ENCODE results near the gene VMP1. TPM values are rescaled to one million over a fixed set of nuclear protein-coding genes. Genes with fewer than 3 reads are reported as not detected.

VMP1 gene
- polyA plus RNA-seq, 2 of the 4 experiments (the other 2 are of a cell fraction), result 395 to 726 TPM

DNA sequence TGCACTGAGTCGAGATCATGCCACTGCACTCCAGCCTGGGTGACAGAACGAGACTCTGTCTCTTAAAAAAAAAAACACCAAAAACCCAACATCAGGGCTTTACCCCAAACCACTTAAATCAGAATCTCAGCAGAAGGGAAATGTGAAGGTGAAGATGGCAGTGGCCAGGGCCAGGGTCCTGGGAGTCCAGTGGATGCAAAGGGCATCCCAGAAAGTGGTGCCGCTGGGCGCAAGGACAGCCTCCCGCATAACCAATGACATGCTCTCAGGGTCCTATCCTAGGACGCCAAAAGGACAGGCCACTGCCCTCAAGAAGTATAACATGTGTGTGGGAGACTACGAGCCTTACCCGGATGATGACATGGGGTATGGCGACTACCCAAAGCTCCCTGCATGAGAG, 177.4 kb downstream of the VMP1 start:
- ATAC-seq (no peak), DNase-seq (ENCODE audit: low read depth in 1 of 2, low spot score in 1 of 2) (no peak)
- CTCF ChIA-PET, result interaction anchor here (0.6 to 1.1 kb wide), 2 partner anchors 26 to 38 kb away, joined by 3 to 7 read pairs; no protein-coding TSS in a partner anchor

DNA sequence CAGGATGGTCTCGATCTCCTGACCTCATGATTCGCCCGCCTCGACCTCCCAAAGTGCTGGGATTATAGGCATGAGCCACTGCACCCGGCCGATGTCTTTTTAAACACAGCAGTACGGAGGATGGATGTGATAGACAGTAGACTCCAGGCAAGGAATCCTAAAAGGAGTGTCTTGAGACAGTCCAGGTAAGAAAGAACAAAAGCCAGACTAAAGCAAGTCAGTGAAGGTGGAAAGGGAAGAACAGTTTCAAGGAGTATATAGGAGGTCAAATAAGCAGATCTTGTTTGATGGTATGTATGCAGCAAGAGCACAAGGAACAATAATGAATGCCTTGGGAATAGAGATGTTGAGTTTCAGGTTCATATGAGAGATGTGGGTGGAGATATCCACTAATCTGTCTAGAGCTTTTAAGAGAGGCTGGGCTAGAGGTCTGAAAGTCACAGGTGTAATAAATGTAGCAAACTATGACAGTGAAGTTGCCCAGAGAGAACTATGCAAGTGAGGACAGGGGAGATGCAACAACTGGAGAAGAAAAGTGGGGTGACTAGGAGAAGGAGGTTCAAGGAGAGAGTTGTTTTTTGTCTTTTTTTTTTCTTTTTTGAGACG, 180.8 kb downstream of the VMP1 start:
- POLR2A ChIA-PET, result no interaction called here
- H3K27ac ChIP-seq, result no peak overlapping the region
- TF ChIP-seq EHMT2 (IDR thresholded peaks at IDR 0.05; ENCODE audit: low read depth) (no peak), JUN (IDR thresholded peaks at IDR 0.05) (no peak), RAD21 (conservative IDR thresholded peaks at IDR 0.05 in 1 of 2, IDR thresholded peaks at IDR 0.05 in 1 of 2) (no peak), HEYL (CRISPR knock-in tag; IDR thresholded peaks at IDR 0.05) (no peak), RCOR1 (IDR thresholded peaks at IDR 0.05; ENCODE audit: low read depth, low read length) (no peak), CBX2 (IDR thresholded peaks at IDR 0.05; ENCODE audit: borderline replicate concordance, low read depth) (no peak), PHF8 (IDR thresholded peaks at IDR 0.05; ENCODE audit: borderline replicate concordance, low read depth) (no peak), RNF2 (IDR thresholded peaks at IDR 0.05; ENCODE audit: borderline replicate concordance, low read depth) (no peak), BHLHE40 (IDR thresholded peaks at IDR 0.05; ENCODE audit: low read depth, low read length) (no peak), FOSB (CRISPR knock-in tag; IDR thresholded peaks at IDR 0.05) (no peak), KDM1A (IDR thresholded peaks at IDR 0.05; ENCODE audit: low read depth) (no peak)
- TF ChIP-seq, protein P1, sequence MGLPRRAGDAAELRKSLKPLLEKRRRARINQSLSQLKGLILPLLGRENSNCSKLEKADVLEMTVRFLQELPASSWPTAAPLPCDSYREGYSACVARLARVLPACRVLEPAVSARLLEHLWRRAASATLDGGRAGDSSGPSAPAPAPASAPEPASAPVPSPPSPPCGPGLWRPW (IDR thresholded peaks at IDR 0.05), result no peak
- TF ChIP-seq, protein P2, sequence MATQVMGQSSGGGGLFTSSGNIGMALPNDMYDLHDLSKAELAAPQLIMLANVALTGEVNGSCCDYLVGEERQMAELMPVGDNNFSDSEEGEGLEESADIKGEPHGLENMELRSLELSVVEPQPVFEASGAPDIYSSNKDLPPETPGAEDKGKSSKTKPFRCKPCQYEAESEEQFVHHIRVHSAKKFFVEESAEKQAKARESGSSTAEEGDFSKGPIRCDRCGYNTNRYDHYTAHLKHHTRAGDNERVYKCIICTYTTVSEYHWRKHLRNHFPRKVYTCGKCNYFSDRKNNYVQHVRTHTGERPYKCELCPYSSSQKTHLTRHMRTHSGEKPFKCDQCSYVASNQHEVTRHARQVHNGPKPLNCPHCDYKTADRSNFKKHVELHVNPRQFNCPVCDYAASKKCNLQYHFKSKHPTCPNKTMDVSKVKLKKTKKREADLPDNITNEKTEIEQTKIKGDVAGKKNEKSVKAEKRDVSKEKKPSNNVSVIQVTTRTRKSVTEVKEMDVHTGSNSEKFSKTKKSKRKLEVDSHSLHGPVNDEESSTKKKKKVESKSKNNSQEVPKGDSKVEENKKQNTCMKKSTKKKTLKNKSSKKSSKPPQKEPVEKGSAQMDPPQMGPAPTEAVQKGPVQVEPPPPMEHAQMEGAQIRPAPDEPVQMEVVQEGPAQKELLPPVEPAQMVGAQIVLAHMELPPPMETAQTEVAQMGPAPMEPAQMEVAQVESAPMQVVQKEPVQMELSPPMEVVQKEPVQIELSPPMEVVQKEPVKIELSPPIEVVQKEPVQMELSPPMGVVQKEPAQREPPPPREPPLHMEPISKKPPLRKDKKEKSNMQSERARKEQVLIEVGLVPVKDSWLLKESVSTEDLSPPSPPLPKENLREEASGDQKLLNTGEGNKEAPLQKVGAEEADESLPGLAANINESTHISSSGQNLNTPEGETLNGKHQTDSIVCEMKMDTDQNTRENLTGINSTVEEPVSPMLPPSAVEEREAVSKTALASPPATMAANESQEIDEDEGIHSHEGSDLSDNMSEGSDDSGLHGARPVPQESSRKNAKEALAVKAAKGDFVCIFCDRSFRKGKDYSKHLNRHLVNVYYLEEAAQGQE (IDR thresholded peaks at IDR 0.05), result no peak
- TF ChIP-seq, protein P3, sequence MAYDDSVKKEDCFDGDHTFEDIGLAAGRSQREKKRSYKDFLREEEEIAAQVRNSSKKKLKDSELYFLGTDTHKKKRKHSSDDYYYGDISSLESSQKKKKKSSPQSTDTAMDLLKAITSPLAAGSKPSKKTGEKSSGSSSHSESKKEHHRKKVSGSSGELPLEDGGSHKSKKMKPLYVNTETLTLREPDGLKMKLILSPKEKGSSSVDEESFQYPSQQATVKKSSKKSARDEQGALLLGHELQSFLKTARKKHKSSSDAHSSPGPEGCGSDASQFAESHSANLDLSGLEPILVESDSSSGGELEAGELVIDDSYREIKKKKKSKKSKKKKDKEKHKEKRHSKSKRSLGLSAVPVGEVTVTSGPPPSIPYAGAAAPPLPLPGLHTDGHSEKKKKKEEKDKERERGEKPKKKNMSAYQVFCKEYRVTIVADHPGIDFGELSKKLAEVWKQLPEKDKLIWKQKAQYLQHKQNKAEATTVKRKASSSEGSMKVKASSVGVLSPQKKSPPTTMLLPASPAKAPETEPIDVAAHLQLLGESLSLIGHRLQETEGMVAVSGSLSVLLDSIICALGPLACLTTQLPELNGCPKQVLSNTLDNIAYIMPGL (CRISPR knock-in tag; IDR thresholded peaks at IDR 0.05; ENCODE audit: borderline replicate concordance), result no peak
- TF ChIP-seq, protein P4, sequence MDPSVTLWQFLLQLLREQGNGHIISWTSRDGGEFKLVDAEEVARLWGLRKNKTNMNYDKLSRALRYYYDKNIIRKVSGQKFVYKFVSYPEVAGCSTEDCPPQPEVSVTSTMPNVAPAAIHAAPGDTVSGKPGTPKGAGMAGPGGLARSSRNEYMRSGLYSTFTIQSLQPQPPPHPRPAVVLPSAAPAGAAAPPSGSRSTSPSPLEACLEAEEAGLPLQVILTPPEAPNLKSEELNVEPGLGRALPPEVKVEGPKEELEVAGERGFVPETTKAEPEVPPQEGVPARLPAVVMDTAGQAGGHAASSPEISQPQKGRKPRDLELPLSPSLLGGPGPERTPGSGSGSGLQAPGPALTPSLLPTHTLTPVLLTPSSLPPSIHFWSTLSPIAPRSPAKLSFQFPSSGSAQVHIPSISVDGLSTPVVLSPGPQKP (IDR thresholded peaks at IDR 0.05; ENCODE audit: low read depth, low read length), result no peak
- TF ChIP-seq, protein P5, sequence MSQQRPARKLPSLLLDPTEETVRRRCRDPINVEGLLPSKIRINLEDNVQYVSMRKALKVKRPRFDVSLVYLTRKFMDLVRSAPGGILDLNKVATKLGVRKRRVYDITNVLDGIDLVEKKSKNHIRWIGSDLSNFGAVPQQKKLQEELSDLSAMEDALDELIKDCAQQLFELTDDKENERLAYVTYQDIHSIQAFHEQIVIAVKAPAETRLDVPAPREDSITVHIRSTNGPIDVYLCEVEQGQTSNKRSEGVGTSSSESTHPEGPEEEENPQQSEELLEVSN (IDR thresholded peaks at IDR 0.05; ENCODE audit: borderline replicate concordance, low read depth), result no peak
- no peak overlapping the region for H3K4me2 ChIP-seq
- ATAC-seq, result no peak
- peaks cover 16% of the 10 kb centered on the region for H3K4me1 ChIP-seq
- CTCF ChIA-PET, result interaction anchor here (0.6 to 1.6 kb wide), 5 partner anchors 10 to 697 kb away, joined by 3 to 8 read pairs (median 3); no protein-coding TSS in a partner anchor
- 95% methylated on average over 8 of the region's 8 CpGs for WGBS (ENCODE audit: missing lambda C conversion rate)
- H3K4me3 ChIP-seq, result no peak overlapping the region
- no peak for FAIRE-seq
- no peaks in the 10 kb centered on the region for H3K9me3 ChIP-seq
- DNase-seq (ENCODE audit: low read depth in 1 of 2, low spot score in 1 of 2), result no peak

More for the DNA sequence above, 177.4 kb downstream of the VMP1 start:
- Histone ChIP-seq H3K4me1 (no peaks in the 10 kb centered on the region), H3K4me3 (no peak overlapping the region), H3K9me3 (no peaks in the 10 kb centered on the region), H3K4me2 (no peak overlapping the region), H3K27ac (no peak overlapping the region)
- TF ChIP-seq NPAS2 (CRISPR knock-in tag; IDR thresholded peaks at IDR 0.05; ENCODE audit: borderline replicate concordance), result no peak
- TF ChIP-seq, protein P3 (CRISPR knock-in tag; IDR thresholded peaks at IDR 0.05; ENCODE audit: borderline replicate concordance), result no peak
- TF ChIP-seq, protein P4 (IDR thresholded peaks at IDR 0.05; ENCODE audit: low read depth, low read length), result no peak
- TF ChIP-seq CBX8 (IDR thresholded peaks at IDR 0.05), result no peak
- no peak for TF ChIP-seq HEYL (CRISPR knock-in tag; IDR thresholded peaks at IDR 0.05)
- TF ChIP-seq RAD21 (conservative IDR thresholded peaks at IDR 0.05 in 1 of 2, IDR thresholded peaks at IDR 0.05 in 1 of 2), result no peak
- TF ChIP-seq CEBPB (IDR thresholded peaks at IDR 0.05), result no peak
- TF ChIP-seq ZNF302 (CRISPR knock-in tag; IDR thresholded peaks at IDR 0.05), result no peak
- no peak for TF ChIP-seq MYC (IDR thresholded peaks at IDR 0.05; ENCODE audit: borderline replicate concordance, low read length)
- no peak for TF ChIP-seq ESRRA (IDR thresholded peaks at IDR 0.05; ENCODE audit: borderline replicate concordance, low read length)
- WGBS (ENCODE audit: missing lambda C conversion rate), result 94% methylated on average over 9 of the region's 9 CpGs
- POLR2A ChIA-PET, result no interaction called here
- no peak for FAIRE-seq
